GM12878 (cell line): ENCODE measurements around the gene MBD5. TPM values are rescaled to one million over a fixed set of nuclear protein-coding genes. Genes with fewer than 3 reads are reported as not detected.

Source experiments
- ATAC-seq: fragments of 200-7000 bp; cut with Tn5 transposase; 3 replicates; pipeline ENCODE4 v1.9.1; 2020; ENCODE audit warnings: mild to moderate bottlenecking, moderate library complexity
- BruUV-seq: library from RNA; stranded (reverse); fragments of 400-500 nt; replicated peaks from 2 replicates; lab custom pipeline; 2021; lab: Mats Ljungman, UMichigan
- CTCF ChIA-PET: fragments of 300-600 bp; sonication (Branson Sonifier 250); formaldehyde crosslinking; extraction: SDS; loops from one replicate; lab custom pipeline; 2021; ENCODE audit warnings: inconsistent platforms; lab: Yijun Ruan, JAX
- POLR2A ChIA-PET: fragments of 350-600 bp; formaldehyde crosslinking; extraction: SDS; loops from one replicate; lab custom pipeline; 2021; ENCODE audit warnings: inconsistent platforms; lab: Charles Lee
- RAD21 ChIA-PET: fragments of 300-600 bp; sonication (Branson Sonifier 250); formaldehyde crosslinking; loops from one replicate; lab custom pipeline; 2023; ENCODE audit warnings: antibody characterized with exemption; ENCODE audit not compliant: unreplicated experiment; lab: Charles Lee
- SMC1A ChIA-PET: fragments of 300-600 bp; sonication (Branson Sonifier 250); formaldehyde crosslinking; loops from one replicate; lab custom pipeline; 2023; ENCODE audit not compliant: unreplicated experiment, uncharacterized antibody; lab: Charles Lee
- DNase-seq: peaks from one replicate; pipeline ENCODE4 v3.0.0-alpha.2; 2011; ENCODE audit warnings: low read depth, low spot score
- FAIRE-seq: peaks from 3 replicates; lab custom pipeline; 2011; peaks lifted over from hg19 to GRCh38; lab: Jason Lieb, UNC
- H2AFZ ChIP-seq: 2 replicates; pipeline ENCODE4 v1.6.0; 2011; ENCODE audit warnings: low read depth, low read length, control low read depth; ENCODE audit not compliant: control insufficient read depth
- H3K27ac ChIP-seq: 2 replicates; pipeline ENCODE4 v1.5.1; 2011; ENCODE audit warnings: control low read depth; ENCODE audit not compliant: control insufficient read depth, insufficient read depth
- H3K27me3 ChIP-seq, 2 experiments: replicated peaks in 1 of 2; 2 replicates each; pipeline versions ENCODE4 v1.6.0 to v1.6.1; 2011; ENCODE audit warnings: low read length in 1 of 2; ENCODE audit not compliant: control insufficient read depth in 2 of 2, insufficient read depth in 2 of 2
- H3K36me3 ChIP-seq, 2 experiments: 2 replicates each; pipeline ENCODE4 v1.5.1; 2011; ENCODE audit warnings: low read length in 1 of 2; ENCODE audit not compliant: control insufficient read depth in 2 of 2, insufficient read depth in 2 of 2
- H3K4me1 ChIP-seq: 2 replicates; pipeline ENCODE4 v1.6.1; 2011; ENCODE audit warnings: mild to moderate bottlenecking, low read length, moderate library complexity, mixed read lengths; ENCODE audit not compliant: control insufficient read depth, insufficient read depth
- H3K4me2 ChIP-seq: 2 replicates; pipeline ENCODE4 v1.6.0; 2011; ENCODE audit warnings: control low read depth; ENCODE audit not compliant: control insufficient read depth, insufficient read depth
- H3K4me3 ChIP-seq: fragments of 200-600 bp; sonication (generic); 2 replicates; pipeline ENCODE4 v1.5.1; 2016
- H3K79me2 ChIP-seq: 2 replicates; pipeline ENCODE4 v1.6.0; 2011; ENCODE audit warnings: low read length; ENCODE audit not compliant: control insufficient read depth, insufficient read depth
- H3K9ac ChIP-seq: 2 replicates; pipeline ENCODE4 v1.8.0; 2011; ENCODE audit warnings: low read length, control low read depth, mixed read lengths; ENCODE audit not compliant: control insufficient read depth, insufficient read depth
- H3K9me3 ChIP-seq: replicated peaks from 3 replicates; pipeline ENCODE4 v1.5.1; 2011; ENCODE audit warnings: mild to moderate bottlenecking, low read length; ENCODE audit not compliant: control insufficient read depth, insufficient read depth
- H4K20me1 ChIP-seq: 2 replicates; pipeline ENCODE4 v1.6.0; 2011; ENCODE audit not compliant: control insufficient read depth, insufficient read depth
- CREB1 ChIP-seq: IDR thresholded peaks from 2 replicates; pipeline ENCODE4 v1.6.1; 2012; ENCODE audit warnings: low read depth, mild to moderate bottlenecking, inconsistent platforms
- DPF2 ChIP-seq: fragments of 450-650 bp; IDR thresholded peaks from 2 replicates; pipeline ENCODE4 v1.6.1; 2017; ENCODE audit warnings: mild to moderate bottlenecking
- GABPA ChIP-seq: IDR thresholded peaks from 2 replicates; pipeline ENCODE4 v1.6.1; 2014; ENCODE audit warnings: antibody characterized with exemption, low read depth, mild to moderate bottlenecking, inconsistent platforms
- RBBP5 ChIP-seq: fragments of 200-600 bp; sonication (generic); conservative IDR thresholded peaks from 2 replicates; pipeline ENCODE4 v1.6.1; 2016
- SIN3A ChIP-seq: IDR thresholded peaks from 2 replicates; pipeline ENCODE4 v1.6.1; 2012; ENCODE audit warnings: low read depth, low read length, improper control_type of control experiment
- STAT3 ChIP-seq: IDR thresholded peaks from 2 replicates; pipeline ENCODE4 v1.6.1; 2011; ENCODE audit warnings: low read depth, low read length, improper control_type of control experiment
- ZNF384 ChIP-seq: IDR thresholded peaks from 2 replicates; pipeline ENCODE4 v1.6.1; 2012; ENCODE audit warnings: low read depth, mild to moderate bottlenecking, low read length, improper control_type of control experiment, borderline replicate concordance
- whole genome bisulfite sequencing: methylation state at CpG from one replicate; pipeline ENCODE4 v1.1.6; 2016; ENCODE audit warnings: low lambda C conversion rate; ENCODE audit not compliant: insufficient replicate concordance, insufficient coverage; ENCODE audit errors: missing lambda C conversion rate; 5-methylcytosine and 5-hydroxymethylcytosine counted together
- in situ Hi-C: fragments of 300-500 bp; cut with MboI; formaldehyde crosslinking; loops from 9 replicates; pipeline ENCODE4 v1.14.3; 2018; ENCODE audit warnings: mixed read lengths
- intact Hi-C: fragments of 100-400 bp; cut with micrococcal nuclease; formaldehyde crosslinking; loops from one replicate; pipeline ENCODE4 v1.14.2; 2022; ENCODE audit not compliant: unreplicated experiment
- polyA plus RNA-seq, 11 experiments: library from polyadenylated mRNA; depleted of rRNA in 4 of 11; unstranded in 6 of 11; stranded (reverse) in 5 of 11; fragments of >200 nt; fragmentation: Nextera tagmentation in 4 of 11; fragmentation: Illumina TruSeq in 1 of 11; extraction: Ambion mirVana in 4 of 11; extraction: Trizol in 1 of 11; gene quantifications; 1 replicate in 1 of 11; 2 replicates in 10 of 11; pipeline versions ENCODE4 v1.2.1 to v1.2.3, GENCODE V29; 2011 to 2016; ENCODE audit warnings: inconsistent platforms in 2 of 11, missing spikeins in 2 of 11, low read depth in 1 of 11
- total RNA-seq, 4 experiments: library from RNA; depleted of rRNA in 3 of 4; stranded (reverse); fragments of >200 nt in 3 of 4; fragmentation: Illumina TruSeq in 1 of 4; extraction: Trizol in 1 of 4; gene quantifications; 2 replicates each; pipeline versions ENCODE4 v1.2.1 to v1.2.3, GENCODE V29; 2013 to 2021
- TF ChIP-seq, protein P1 (sequence below): fragments of 150-350 bp; IDR thresholded peaks from 2 replicates; pipeline ENCODE4 v1.6.1; 2014; ENCODE audit warnings: mild to moderate bottlenecking, low read depth, low read length

The MBD5 gene
- total and polyA plus RNA-seq, 10 of the 15 experiments (the other 5 are each of a cell fraction or from before 2014, with no cell fraction given) = 7.4 to 58.0 (median 21.2) TPM

DNA sequence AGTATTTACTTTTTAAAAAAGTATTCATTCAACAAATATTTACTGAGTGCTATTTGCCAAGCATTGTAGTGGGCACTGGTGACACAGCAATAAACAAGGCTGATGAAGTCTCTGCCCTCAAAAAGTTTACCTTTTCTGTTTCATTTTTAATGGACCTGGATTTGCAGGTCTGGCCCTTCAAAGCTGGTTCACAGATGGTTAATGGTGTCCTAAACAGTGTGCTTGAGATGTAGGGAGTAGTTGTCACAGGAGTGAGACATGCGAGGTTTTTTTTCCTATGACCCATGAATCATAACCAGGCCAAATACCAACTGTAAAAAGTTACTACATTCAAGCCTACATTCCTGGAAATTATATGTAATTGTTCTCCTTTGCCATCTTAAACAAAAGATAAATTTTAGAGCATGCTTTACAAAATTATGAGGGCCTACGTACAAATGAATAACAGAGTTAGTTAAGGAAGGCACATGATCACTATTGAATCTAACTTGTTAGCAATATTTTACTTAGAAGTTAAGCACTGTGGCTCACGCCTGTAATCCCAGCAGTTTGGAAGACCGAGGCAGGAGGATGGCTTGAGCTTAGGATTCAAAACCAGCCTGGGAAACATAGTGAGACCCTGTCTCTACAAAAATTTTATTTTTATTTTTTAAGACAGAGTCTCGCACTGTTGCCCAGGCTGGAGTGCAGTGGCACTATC, 223.9 kb downstream of the MBD5 start:
- ChIA-PET RAD21 (interaction anchor here (1.3 kb wide), 1 partner anchor 264 kb away, joined by 4 read pairs; no protein-coding TSS in a partner anchor), SMC1A (interaction anchor here (0.6 kb wide), 1 partner anchor 112 kb away, joined by 3 read pairs; no protein-coding TSS in a partner anchor), CTCF (interaction anchor here (1.3 to 1.4 kb wide), 2 partner anchors 10 to 264 kb away, joined by 3 read pairs; no protein-coding TSS in a partner anchor), POLR2A (no interaction called here)
- Histone ChIP-seq H2AFZ (no peak overlapping the region), H3K9me3 (no peaks in the 10 kb centered on the region; the same call in 1 of the 3 replicates), H3K4me3 (no peak overlapping the region), H3K27ac (no peak overlapping the region), H3K36me3 (no peaks in the 10 kb centered on the region), H3K27me3 (no peaks in the 10 kb centered on the region), H4K20me1 (no peaks in the 10 kb centered on the region), H3K9ac (no peak overlapping the region), H3K4me1 (no peaks in the 10 kb centered on the region), H3K4me2 (no peak overlapping the region), H3K79me2 (no peaks in the 10 kb centered on the region)
- intact Hi-C loops = no loop called here
- ATAC-seq (no peak), DNase-seq (no peak), FAIRE-seq (no peak)
- in situ Hi-C loops = no loop called here
- BruUV-seq = no TSS peak
- WGBS = 96% methylated on average over 5 of the region's 5 CpGs
- TF ChIP-seq, protein P1, sequence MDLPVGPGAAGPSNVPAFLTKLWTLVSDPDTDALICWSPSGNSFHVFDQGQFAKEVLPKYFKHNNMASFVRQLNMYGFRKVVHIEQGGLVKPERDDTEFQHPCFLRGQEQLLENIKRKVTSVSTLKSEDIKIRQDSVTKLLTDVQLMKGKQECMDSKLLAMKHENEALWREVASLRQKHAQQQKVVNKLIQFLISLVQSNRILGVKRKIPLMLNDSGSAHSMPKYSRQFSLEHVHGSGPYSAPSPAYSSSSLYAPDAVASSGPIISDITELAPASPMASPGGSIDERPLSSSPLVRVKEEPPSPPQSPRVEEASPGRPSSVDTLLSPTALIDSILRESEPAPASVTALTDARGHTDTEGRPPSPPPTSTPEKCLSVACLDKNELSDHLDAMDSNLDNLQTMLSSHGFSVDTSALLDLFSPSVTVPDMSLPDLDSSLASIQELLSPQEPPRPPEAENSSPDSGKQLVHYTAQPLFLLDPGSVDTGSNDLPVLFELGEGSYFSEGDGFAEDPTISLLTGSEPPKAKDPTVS = no peak
- TF ChIP-seq SIN3A = no peak

DNA sequence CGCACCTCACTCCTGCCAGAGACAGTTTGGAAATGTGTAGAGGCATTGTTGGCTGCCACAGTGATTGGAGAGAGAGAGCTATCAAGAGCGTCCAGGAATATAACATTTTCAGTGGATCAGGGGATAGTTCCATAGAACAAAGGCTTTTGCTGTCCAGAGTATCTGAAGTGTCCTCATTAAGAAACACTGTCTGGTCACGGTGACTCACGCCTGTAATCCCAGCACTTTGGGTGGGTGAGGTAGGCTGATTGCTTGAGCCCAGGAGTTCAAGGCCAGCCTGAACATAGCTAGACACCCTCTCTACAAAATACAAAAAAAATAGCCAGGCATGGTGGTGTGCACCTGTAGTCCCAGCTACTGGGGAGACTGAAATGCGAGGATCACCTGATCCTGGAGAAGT, 231.1 kb downstream of the MBD5 start:
- ChIA-PET POLR2A (no interaction called here), RAD21 (no interaction called here), SMC1A (no interaction called here), CTCF (no interaction called here)
- Histone ChIP-seq H4K20me1 (no peaks in the 10 kb centered on the region), H2AFZ (no peak overlapping the region), H3K4me2 (no peak overlapping the region), H3K4me1 (no peaks in the 10 kb centered on the region), H3K9ac (no peak overlapping the region), H3K27ac (no peak overlapping the region), H3K36me3 (peaks cover 0 to 1% of the 10 kb centered on the region in 2 experiments; a peak in 2 of 4 replicates), H3K9me3 (peaks cover 25% of the 10 kb centered on the region; the same call in 2 of the 3 replicates), H3K4me3 (no peak overlapping the region), H3K27me3 (no peaks in the 10 kb centered on the region), H3K79me2 (no peaks in the 10 kb centered on the region)
- in situ Hi-C loops (no loop called here), intact Hi-C loops (no loop called here)
- WGBS = 96% methylated on average over 5 of the region's 5 CpGs
- no peak for DNase-seq
- no TSS peak for BruUV-seq
- TF ChIP-seq GABPA = no peak
- TF ChIP-seq RBBP5 = no peak
- TF ChIP-seq ZNF384 = no peak
- no peak for TF ChIP-seq STAT3
- no peak for TF ChIP-seq CREB1
- TF ChIP-seq DPF2 = no peak
- no peak for ATAC-seq
- FAIRE-seq = no peak
